MM.1S (cell line): ENCODE measurements around the gene GFM1.

Experiments used
- DNase-seq: peaks from one replicate; pipeline ENCODE4 v3.0.0-alpha.2; 2015
- H2AFZ ChIP-seq: fragments of 300-600 bp; sonication (generic); 2 replicates; pipeline ENCODE4 v1.6.0; 2016; ENCODE audit warnings: antibody characterized with exemption, low read length
- H3F3A ChIP-seq: fragments of 300-600 bp; sonication (generic); 2 replicates; pipeline ENCODE4 v1.6.1; 2016; ENCODE audit warnings: mild to moderate bottlenecking, antibody characterized with exemption, low read length, moderate library complexity, mixed read lengths; ENCODE audit not compliant: insufficient read depth
- H3K27ac ChIP-seq: fragments of 300-600 bp; sonication (generic); 2 replicates; pipeline ENCODE4 v1.5.1; 2016; ENCODE audit warnings: mild to moderate bottlenecking, low read length
- H3K27me3 ChIP-seq: fragments of 300-600 bp; sonication (generic); replicated peaks from 2 replicates; pipeline ENCODE4 v1.6.0; 2016; ENCODE audit warnings: low read length; ENCODE audit not compliant: insufficient read depth
- H3K36me3 ChIP-seq: fragments of 300-600 bp; sonication (generic); replicated peaks from 2 replicates; pipeline ENCODE4 v1.6.1; 2016; ENCODE audit warnings: mild to moderate bottlenecking, low read length, mixed read lengths; ENCODE audit not compliant: insufficient read depth
- H3K4me1 ChIP-seq: fragments of 300-600 bp; sonication (generic); 2 replicates; pipeline ENCODE4 v1.6.1; 2016; ENCODE audit warnings: low read length, mixed read lengths
- H3K4me2 ChIP-seq: fragments of 300-600 bp; sonication (generic); 2 replicates; pipeline ENCODE4 v1.6.0; 2016; ENCODE audit warnings: low read depth, low read length
- H3K4me3 ChIP-seq: fragments of 300-600 bp; sonication (generic); 2 replicates; pipeline ENCODE4 v1.5.1; 2016; ENCODE audit warnings: low read length, mixed read lengths
- H3K79me2 ChIP-seq: fragments of 300-600 bp; sonication (generic); 2 replicates; pipeline ENCODE4 v1.6.1; 2016; ENCODE audit warnings: mixed run types, low read length, mixed read lengths
- H3K9ac ChIP-seq: fragments of 300-600 bp; sonication (generic); 2 replicates; pipeline ENCODE4 v1.6.1; 2016; ENCODE audit warnings: low read length, mixed read lengths
- H3K9me2 ChIP-seq: fragments of 300-600 bp; sonication (generic); replicated peaks from 2 replicates; pipeline ENCODE4 v1.6.1; 2016; ENCODE audit warnings: mild to moderate bottlenecking, low read length, mixed read lengths; ENCODE audit not compliant: insufficient read depth
- H3K9me3 ChIP-seq: fragments of 300-600 bp; sonication (generic); replicated peaks from 2 replicates; pipeline ENCODE4 v1.6.1; 2016; ENCODE audit warnings: mild to moderate bottlenecking, low read length, mixed read lengths; ENCODE audit not compliant: insufficient read depth
- H4K20me1 ChIP-seq: fragments of 300-600 bp; sonication (generic); 2 replicates; pipeline ENCODE4 v1.6.1; 2016; ENCODE audit warnings: mild to moderate bottlenecking, low read length, moderate library complexity, mixed read lengths; ENCODE audit not compliant: insufficient read depth
- EZH2 ChIP-seq: fragments of 300-600 bp; sonication (generic); optimal IDR thresholded peaks from 2 replicates; pipeline ENCODE3; 2017; ENCODE audit warnings: low read depth, mild to moderate bottlenecking, antibody characterized with exemption, low read length, mixed read lengths
- EZH2phosphoT487 ChIP-seq: fragments of 300-600 bp; sonication (generic); IDR thresholded peaks from 2 replicates; pipeline ENCODE4 v1.6.1; 2018; ENCODE audit warnings: antibody characterized with exemption, low read length
- TF ChIP-seq, protein P1 (sequence below): fragments of 300-600 bp; sonication (generic); IDR thresholded peaks from 2 replicates; pipeline ENCODE4 v1.5.1; 2016; ENCODE audit warnings: antibody characterized with exemption, low read length, mixed read lengths

The GFM1 gene

DNA sequence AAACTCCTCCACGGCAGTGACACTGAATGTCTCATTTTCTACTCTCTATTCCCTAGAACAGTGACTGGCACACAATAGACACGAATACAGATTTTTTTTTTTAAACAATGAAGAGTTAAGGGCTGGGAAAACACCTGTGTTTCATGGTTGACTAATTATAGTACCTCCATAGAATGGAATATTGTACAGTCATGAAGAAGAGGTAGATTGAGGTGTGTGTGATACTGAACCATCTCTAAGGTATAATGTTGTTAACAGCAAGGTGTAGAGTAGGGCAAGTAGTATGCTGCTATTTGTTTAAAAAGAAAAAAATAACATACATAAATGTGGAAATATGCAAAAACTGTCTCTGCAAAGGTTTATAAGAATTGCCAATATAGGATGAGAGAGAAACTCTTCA lies 93.1 kb downstream of the GFM1 start:
- Histone ChIP-seq H3K79me2 (no peaks in the 10 kb centered on the region), H3K4me2 (no peak overlapping the region), H3F3A (no peaks in the 10 kb centered on the region), H4K20me1 (no peaks in the 10 kb centered on the region), H2AFZ (no peak overlapping the region), H3K4me3 (no peak overlapping the region), H3K4me1 (no peaks in the 10 kb centered on the region), H3K36me3 (no peaks in the 10 kb centered on the region), H3K27me3 (no peaks in the 10 kb centered on the region), H3K9ac (no peak overlapping the region), H3K9me2 (no peaks in the 10 kb centered on the region), H3K27ac (no peak overlapping the region), H3K9me3 (no peaks in the 10 kb centered on the region)
- no peak for DNase-seq
- TF ChIP-seq EZH2, result no peak
- TF ChIP-seq EZH2phosphoT487, result no peak
- TF ChIP-seq, protein P1, sequence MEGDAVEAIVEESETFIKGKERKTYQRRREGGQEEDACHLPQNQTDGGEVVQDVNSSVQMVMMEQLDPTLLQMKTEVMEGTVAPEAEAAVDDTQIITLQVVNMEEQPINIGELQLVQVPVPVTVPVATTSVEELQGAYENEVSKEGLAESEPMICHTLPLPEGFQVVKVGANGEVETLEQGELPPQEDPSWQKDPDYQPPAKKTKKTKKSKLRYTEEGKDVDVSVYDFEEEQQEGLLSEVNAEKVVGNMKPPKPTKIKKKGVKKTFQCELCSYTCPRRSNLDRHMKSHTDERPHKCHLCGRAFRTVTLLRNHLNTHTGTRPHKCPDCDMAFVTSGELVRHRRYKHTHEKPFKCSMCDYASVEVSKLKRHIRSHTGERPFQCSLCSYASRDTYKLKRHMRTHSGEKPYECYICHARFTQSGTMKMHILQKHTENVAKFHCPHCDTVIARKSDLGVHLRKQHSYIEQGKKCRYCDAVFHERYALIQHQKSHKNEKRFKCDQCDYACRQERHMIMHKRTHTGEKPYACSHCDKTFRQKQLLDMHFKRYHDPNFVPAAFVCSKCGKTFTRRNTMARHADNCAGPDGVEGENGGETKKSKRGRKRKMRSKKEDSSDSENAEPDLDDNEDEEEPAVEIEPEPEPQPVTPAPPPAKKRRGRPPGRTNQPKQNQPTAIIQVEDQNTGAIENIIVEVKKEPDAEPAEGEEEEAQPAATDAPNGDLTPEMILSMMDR, result no peak

DNA sequence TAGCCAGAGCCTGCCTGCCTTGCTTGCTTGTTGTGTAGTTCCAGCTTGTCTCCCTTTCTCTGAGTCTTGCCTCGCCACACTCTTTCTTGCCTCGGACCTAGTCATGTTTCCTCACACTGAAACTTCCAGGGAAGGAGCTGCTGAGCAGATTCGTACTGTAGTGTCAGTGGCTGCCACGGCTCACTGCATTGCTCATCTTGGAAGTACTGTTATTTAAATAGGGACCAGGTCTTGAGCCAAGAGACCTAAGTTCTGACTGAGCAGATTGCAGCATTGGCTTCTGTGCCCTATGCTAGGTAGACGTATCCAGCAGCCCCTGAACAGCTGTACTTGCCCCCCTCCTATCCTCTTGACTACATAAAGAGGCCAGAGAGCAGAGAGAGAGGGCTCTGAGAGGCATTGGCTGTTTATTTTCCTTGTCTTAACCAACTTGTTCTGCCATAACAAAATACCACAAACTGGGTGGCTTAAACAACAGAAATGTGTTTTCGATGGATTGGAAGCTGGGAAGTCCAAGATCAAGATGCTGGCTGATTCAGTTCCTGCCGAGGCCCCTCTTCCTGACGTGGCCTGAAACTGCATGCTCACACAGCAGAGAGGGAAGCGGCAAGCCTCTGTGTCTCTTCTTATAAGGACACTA lies 93.8 kb downstream of the GFM1 start:
- Histone ChIP-seq H3F3A (no peaks in the 10 kb centered on the region), H3K79me2 (no peaks in the 10 kb centered on the region), H3K9me2 (no peaks in the 10 kb centered on the region), H3K4me2 (no peak overlapping the region), H3K27ac (no peak overlapping the region), H3K9ac (no peak overlapping the region), H3K27me3 (no peaks in the 10 kb centered on the region), H3K4me3 (no peak overlapping the region), H3K4me1 (no peaks in the 10 kb centered on the region), H3K9me3 (no peaks in the 10 kb centered on the region), H2AFZ (no peak overlapping the region), H4K20me1 (no peaks in the 10 kb centered on the region), H3K36me3 (no peaks in the 10 kb centered on the region)
- no peak for DNase-seq
- TF ChIP-seq EZH2 (no peak), EZH2phosphoT487 (no peak)
- TF ChIP-seq, protein P1, result no peak

DNA sequence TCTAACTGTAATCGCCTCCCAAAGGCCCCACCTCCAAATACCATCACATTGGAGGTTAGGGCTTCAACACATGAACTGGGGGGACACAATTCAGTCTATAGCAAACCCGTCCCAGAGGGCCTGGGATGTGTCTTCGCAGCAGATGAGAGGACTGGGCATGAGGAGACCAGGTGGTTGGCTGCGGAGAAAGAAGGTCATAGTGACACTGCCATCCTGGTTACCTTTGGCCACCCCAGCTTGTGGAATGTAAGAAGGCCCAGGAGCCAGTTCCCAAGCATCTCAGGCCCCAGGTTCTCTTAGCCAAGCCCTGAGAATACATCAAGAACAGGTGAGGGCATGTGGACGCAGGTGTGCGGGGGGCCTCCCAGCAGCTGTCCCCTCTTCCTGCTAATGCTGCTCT lies 94.3 kb downstream of the GFM1 start:
- H3K4me2 ChIP-seq, result no peak overlapping the region
- H3F3A ChIP-seq, result no peaks in the 10 kb centered on the region
- H3K27me3 ChIP-seq, result no peaks in the 10 kb centered on the region
- H3K36me3 ChIP-seq, result no peaks in the 10 kb centered on the region
- no peaks in the 10 kb centered on the region for H3K9me3 ChIP-seq
- H4K20me1 ChIP-seq, result no peaks in the 10 kb centered on the region
- no peak overlapping the region for H3K27ac ChIP-seq
- no peaks in the 10 kb centered on the region for H3K9me2 ChIP-seq
- no peak overlapping the region for H3K4me3 ChIP-seq
- H3K79me2 ChIP-seq, result no peaks in the 10 kb centered on the region
- no peak for DNase-seq
- no peaks in the 10 kb centered on the region for H3K4me1 ChIP-seq
- TF ChIP-seq EZH2 (no peak), EZH2phosphoT487 (no peak)
- TF ChIP-seq, protein P1, result no peak
- H3K9ac ChIP-seq, result no peak overlapping the region
- H2AFZ ChIP-seq, result no peak overlapping the region
